Fibroblast of lung (primary cell): Measurements from ENCODE around the gene NEB.

Experiments used
- EZH2 ChIP-seq: IDR thresholded peaks from 2 replicates; pipeline ENCODE4 v1.5.1; 2012; ENCODE audit warnings: low read length, control low read depth, mild to moderate bottlenecking; ENCODE audit errors: missing control alignments
- TF ChIP-seq, protein P1 (sequence below), 2 donors: IDR thresholded peaks in 1 of 2; conservative IDR thresholded peaks in 1 of 2; 1 replicate in 1 of 2; 2 replicates in 1 of 2; pipeline ENCODE4 v1.5.1; 2011 to 2012; ENCODE audit warnings: low read length in 2 of 2, control low read depth in 1 of 2, inconsistent platforms in 1 of 2, low read depth in 1 of 2, mild to moderate bottlenecking in 1 of 2

DNA sequence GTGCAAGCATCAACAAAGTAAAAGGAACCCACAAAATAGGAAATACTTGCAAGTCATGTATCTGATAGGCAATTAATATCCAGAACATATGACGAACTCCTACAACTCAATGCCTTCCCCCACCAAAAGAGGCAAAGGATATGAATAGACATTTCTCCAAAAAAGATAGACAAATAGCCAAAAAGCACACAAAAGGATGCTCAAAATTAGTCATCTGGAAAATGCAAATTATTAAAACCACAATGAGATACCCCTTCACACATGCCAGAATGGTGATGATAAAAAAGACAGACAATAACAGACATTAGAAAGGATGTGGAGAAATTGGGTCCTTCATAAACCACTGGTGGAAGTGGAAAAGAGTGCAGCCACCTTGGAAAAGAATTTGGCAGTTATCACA is 248.2 kb downstream of the NEB start:
- TF ChIP-seq, protein P1, sequence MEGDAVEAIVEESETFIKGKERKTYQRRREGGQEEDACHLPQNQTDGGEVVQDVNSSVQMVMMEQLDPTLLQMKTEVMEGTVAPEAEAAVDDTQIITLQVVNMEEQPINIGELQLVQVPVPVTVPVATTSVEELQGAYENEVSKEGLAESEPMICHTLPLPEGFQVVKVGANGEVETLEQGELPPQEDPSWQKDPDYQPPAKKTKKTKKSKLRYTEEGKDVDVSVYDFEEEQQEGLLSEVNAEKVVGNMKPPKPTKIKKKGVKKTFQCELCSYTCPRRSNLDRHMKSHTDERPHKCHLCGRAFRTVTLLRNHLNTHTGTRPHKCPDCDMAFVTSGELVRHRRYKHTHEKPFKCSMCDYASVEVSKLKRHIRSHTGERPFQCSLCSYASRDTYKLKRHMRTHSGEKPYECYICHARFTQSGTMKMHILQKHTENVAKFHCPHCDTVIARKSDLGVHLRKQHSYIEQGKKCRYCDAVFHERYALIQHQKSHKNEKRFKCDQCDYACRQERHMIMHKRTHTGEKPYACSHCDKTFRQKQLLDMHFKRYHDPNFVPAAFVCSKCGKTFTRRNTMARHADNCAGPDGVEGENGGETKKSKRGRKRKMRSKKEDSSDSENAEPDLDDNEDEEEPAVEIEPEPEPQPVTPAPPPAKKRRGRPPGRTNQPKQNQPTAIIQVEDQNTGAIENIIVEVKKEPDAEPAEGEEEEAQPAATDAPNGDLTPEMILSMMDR (conservative IDR thresholded peaks at IDR 0.05 in 1 of 2, IDR thresholded peaks at IDR 0.05 in 1 of 2; ENCODE audit: low read depth in 1 of 2, low read length in 2 of 2), result no peak
- no peak for TF ChIP-seq EZH2
